Body of pancreas (tissue), 4 donors: Measurements from ENCODE around the gene ZNF578.

Experiments used
- POLR2A ChIP-seq, 3 donors: fragments of 450-650 bp; IDR thresholded peaks; one replicate each; pipeline ENCODE4 v1.6.1; 2016; ENCODE audit warnings: antibody characterized with exemption in 3 of 3, mild to moderate bottlenecking in 2 of 3
- TF ChIP-seq, protein P1 (sequence below), 7 experiments: fragments of 450-650 bp in 4 of 7; fragments of 200-600 bp in 3 of 7; sonication (generic) in 3 of 7; IDR thresholded peaks; one replicate each; pipeline ENCODE4 v1.5.1; 2016 to 2019; ENCODE audit warnings: antibody characterized with exemption in 7 of 7

DNA sequence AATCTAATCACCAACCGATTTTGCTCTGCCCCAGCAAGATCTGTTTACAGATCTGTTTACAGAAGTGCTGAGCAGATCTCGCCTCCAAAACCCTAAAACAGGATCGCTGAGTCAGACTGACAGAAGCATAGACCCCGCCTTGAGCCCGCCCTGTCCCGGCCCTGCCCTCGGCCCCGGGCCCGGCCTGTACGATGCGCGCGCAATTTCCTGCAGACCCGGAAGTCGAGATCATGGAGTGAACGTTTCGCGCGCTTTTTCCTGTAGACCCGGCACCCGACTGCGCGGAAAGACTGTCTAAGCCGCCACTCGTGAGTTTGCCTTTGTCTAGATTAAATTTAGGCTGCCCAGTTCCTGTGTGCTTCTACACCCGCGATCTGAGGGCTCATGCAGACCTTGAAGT, 24.4 kb upstream of the ZNF578 start, which contains the start of gene ZNF534:
- TF ChIP-seq, protein P1, sequence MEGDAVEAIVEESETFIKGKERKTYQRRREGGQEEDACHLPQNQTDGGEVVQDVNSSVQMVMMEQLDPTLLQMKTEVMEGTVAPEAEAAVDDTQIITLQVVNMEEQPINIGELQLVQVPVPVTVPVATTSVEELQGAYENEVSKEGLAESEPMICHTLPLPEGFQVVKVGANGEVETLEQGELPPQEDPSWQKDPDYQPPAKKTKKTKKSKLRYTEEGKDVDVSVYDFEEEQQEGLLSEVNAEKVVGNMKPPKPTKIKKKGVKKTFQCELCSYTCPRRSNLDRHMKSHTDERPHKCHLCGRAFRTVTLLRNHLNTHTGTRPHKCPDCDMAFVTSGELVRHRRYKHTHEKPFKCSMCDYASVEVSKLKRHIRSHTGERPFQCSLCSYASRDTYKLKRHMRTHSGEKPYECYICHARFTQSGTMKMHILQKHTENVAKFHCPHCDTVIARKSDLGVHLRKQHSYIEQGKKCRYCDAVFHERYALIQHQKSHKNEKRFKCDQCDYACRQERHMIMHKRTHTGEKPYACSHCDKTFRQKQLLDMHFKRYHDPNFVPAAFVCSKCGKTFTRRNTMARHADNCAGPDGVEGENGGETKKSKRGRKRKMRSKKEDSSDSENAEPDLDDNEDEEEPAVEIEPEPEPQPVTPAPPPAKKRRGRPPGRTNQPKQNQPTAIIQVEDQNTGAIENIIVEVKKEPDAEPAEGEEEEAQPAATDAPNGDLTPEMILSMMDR (IDR thresholded peaks at IDR 0.05), result no peak
- no peak for TF ChIP-seq POLR2A (IDR thresholded peaks at IDR 0.05)
